GM23248 (cell line): ENCODE data around the gene LRP1-AS. TPM values are rescaled to one million over a fixed set of nuclear protein-coding genes. Genes with fewer than 3 reads are reported as not detected.
A peak's percentile ranks its signal among the peaks of the same experiment; 100 is the strongest.

Experiments used
- DNase-seq: peaks from one replicate; pipeline ENCODE4 v3.0.0-alpha.2; 2015
- H2AFZ ChIP-seq: fragments of 200-600 bp; sonication (generic); 2 replicates; pipeline ENCODE4 v1.6.1; 2016; ENCODE audit warnings: antibody characterized with exemption
- H3F3A ChIP-seq: fragments of 200-600 bp; sonication (generic); 2 replicates; pipeline ENCODE4 v1.6.1; 2016; ENCODE audit warnings: mild to moderate bottlenecking, antibody characterized with exemption, mixed run types; ENCODE audit not compliant: insufficient read depth
- H3K27ac ChIP-seq: fragments of 200-600 bp; sonication (generic); 2 replicates; pipeline ENCODE4 v1.5.1; 2016; ENCODE audit warnings: mild to moderate bottlenecking
- H3K27me3 ChIP-seq: fragments of 200-600 bp; sonication (generic); replicated peaks from 2 replicates; pipeline ENCODE4 v1.6.1; 2016; ENCODE audit warnings: mild to moderate bottlenecking; ENCODE audit not compliant: insufficient read depth
- H3K36me3 ChIP-seq: fragments of 200-600 bp; sonication (generic); 2 replicates; pipeline ENCODE4 v1.6.1; 2016; ENCODE audit warnings: low read depth, mild to moderate bottlenecking
- H3K4me1 ChIP-seq: fragments of 200-600 bp; sonication (generic); 2 replicates; pipeline ENCODE4 v1.6.1; 2016; ENCODE audit warnings: mild to moderate bottlenecking; ENCODE audit not compliant: insufficient read depth
- H3K4me2 ChIP-seq: fragments of 200-600 bp; sonication (generic); one replicate; pipeline ENCODE4 v1.6.1; 2016; ENCODE audit warnings: mild to moderate bottlenecking; ENCODE audit not compliant: unreplicated experiment
- H3K4me3 ChIP-seq: fragments of 200-600 bp; sonication (generic); 2 replicates; pipeline ENCODE4 v1.5.1; 2016; ENCODE audit warnings: mild to moderate bottlenecking
- H3K79me2 ChIP-seq: fragments of 200-600 bp; sonication (generic); 2 replicates; pipeline ENCODE4 v1.6.1; 2016; ENCODE audit warnings: mild to moderate bottlenecking; ENCODE audit not compliant: insufficient read depth
- H3K9ac ChIP-seq: fragments of 200-600 bp; sonication (generic); 2 replicates; pipeline ENCODE4 v1.6.1; 2016; ENCODE audit warnings: mild to moderate bottlenecking
- H3K9me2 ChIP-seq: fragments of 200-600 bp; sonication (generic); 2 replicates; pipeline ENCODE4 v1.6.1; 2016; ENCODE audit warnings: mixed run types, mild to moderate bottlenecking, moderate library complexity; ENCODE audit not compliant: insufficient read depth
- H3K9me3 ChIP-seq: fragments of 200-600 bp; sonication (generic); one replicate; pipeline ENCODE4 v1.6.1; 2017; ENCODE audit warnings: low read depth
- H4K20me1 ChIP-seq: fragments of 200-600 bp; sonication (generic); 2 replicates; pipeline ENCODE4 v1.6.0; 2016; ENCODE audit not compliant: insufficient read depth
- EZH2 ChIP-seq: fragments of 200-600 bp; sonication (generic); IDR thresholded peaks from 2 replicates; pipeline ENCODE4 v1.6.1; 2018; ENCODE audit warnings: antibody characterized with exemption, mild to moderate bottlenecking; ENCODE audit not compliant: insufficient read depth, poor library complexity, severe bottlenecking
- EZH2phosphoT487 ChIP-seq: fragments of 200-600 bp; sonication (generic); IDR thresholded peaks from 2 replicates; pipeline ENCODE4 v1.6.1; 2018; ENCODE audit warnings: antibody characterized with exemption, moderate library complexity, mild to moderate bottlenecking, low read depth; ENCODE audit not compliant: insufficient read depth
- WGBS, 2 experiments: methylation state at CpG; one replicate each; pipeline ENCODE4 v1.1.6; 2015 to 2017; ENCODE audit warnings: low lambda C conversion rate in 2 of 2, low coverage in 1 of 2; ENCODE audit errors: missing lambda C conversion rate in 2 of 2; 5-methylcytosine and 5-hydroxymethylcytosine counted together
- in situ Hi-C: fragments of 300-500 bp; cut with MboI; formaldehyde crosslinking; loops from 2 replicates; pipeline ENCODE4 v1.15.0; 2020
- polyA plus RNA-seq: library from polyadenylated mRNA; unstranded; fragments of >200 nt; fragmentation: Nextera tagmentation; extraction: Ambion mirVana; gene quantifications from 2 replicates; pipeline ENCODE4 v1.2.1, GENCODE V29; 2016
- total RNA-seq: library from RNA; depleted of rRNA; stranded (reverse); fragments of >200 nt; shearing (Covaris generic); gene quantifications from 2 replicates; pipeline ENCODE4 v1.2.3, GENCODE V29; 2014; rRNA removed

The LRP1-AS gene
- not detected in 2 replicates for total RNA-seq
- polyA plus RNA-seq, result 0.60 TPM in 1 of 2 replicates, not detected in the other

DNA sequence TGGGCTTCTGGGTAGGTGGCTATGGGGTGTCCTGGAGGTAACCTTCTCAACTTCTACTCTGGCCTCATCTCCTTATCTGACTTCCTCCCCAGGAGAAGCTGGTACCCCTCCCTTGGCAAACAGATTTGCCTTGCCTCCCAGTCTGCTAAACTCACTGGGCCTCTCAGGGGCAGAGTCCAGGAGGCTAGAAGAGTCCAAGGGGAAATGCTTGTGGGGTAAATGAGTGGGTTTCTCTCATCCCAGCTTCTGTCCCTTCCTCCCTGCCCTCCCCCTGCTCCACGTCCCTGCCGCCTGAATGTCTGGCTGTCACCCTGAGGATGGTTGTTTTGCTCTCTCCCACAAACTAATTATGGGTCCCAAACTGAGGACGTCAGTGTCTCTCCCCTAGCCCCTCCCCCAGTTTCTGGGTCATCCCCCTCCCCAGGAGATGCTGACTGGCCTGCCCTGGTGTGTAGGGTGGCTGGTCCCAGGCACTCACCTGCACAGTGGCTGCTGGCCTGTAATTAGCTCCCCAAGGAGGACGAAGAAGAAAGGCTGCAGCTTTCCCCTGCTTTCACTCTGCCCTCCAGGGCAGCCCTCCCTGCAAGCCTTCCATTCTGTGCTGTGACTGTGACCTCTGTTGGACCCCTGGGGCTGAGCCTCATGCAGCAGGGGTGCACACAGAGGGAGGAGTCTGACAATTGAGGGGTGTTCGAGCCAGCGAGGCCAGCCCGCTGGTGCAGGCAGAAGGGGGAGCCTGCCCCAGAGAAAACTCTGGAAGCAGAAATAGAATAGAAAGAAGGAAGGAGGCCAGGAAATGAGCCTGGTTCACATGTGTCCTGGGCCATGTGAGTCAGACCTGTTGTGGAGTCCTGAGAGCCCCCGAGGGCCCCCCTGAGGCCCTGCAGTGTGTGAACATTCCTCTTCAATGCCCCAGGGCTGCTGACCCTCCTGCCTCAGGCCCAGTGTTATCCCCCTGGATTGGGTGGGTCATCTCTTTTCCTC lies at the start of gene LRP1-AS:
Gene LRP1-AS, minus strand, starts transcription at position 659 of the 984 bp plus-strand sequence.
- H3K9ac ChIP-seq, result peak within 1 kb of the TSS; percentile 76
- H3F3A ChIP-seq, result peaks cover 84% of the 10 kb centered on the region
- 17 to 22% methylated on average over 7 to 8 of the region's 8 CpGs for WGBS, 2 experiments
- in situ Hi-C loops, result no loop called here
- H3K9me2 ChIP-seq, result no peaks in the 10 kb centered on the region
- TF ChIP-seq EZH2phosphoT487 (no peak), EZH2 (no peak)
- peaks cover 75% of the 10 kb centered on the region for H3K4me1 ChIP-seq
- H3K9me3 ChIP-seq, result no peaks in the 10 kb centered on the region
- peak within 1 kb of the TSS; percentile 66 for H3K4me2 ChIP-seq
- H3K79me2 ChIP-seq, result peaks cover 81% of the 10 kb centered on the region
- H2AFZ ChIP-seq, result no peak within 1 kb of the TSS
- H3K36me3 ChIP-seq, result peaks cover 64% of the 10 kb centered on the region
- H3K4me3 ChIP-seq, result peak within 1 kb of the TSS; percentile 21; the same call in 1 of the 2 replicates
- peak; percentile 88 for DNase-seq
- H3K27me3 ChIP-seq, result no peaks in the 10 kb centered on the region
- no peaks in the 10 kb centered on the region for H4K20me1 ChIP-seq
- peak within 1 kb of the TSS; percentile 98 for H3K27ac ChIP-seq

DNA sequence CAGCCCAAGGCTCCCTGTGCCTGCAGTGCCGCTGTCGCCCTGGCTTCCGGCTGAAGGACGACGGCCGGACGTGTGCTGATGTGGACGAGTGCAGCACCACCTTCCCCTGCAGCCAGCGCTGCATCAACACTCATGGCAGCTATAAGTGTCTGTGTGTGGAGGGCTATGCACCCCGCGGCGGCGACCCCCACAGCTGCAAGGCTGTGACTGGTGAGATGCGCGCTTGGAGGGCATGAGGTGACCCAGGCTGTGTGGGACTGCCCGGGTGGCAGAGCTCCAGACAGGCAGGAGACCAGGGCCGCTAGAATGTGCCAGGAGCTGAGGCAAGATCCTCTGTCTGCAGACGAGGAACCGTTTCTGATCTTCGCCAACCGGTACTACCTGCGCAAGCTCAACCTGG lies 49.5 kb upstream of the LRP1-AS start:
- peaks cover 77% of the 10 kb centered on the region; the same call in 1 of the 2 replicates for H3K36me3 ChIP-seq

DNA sequence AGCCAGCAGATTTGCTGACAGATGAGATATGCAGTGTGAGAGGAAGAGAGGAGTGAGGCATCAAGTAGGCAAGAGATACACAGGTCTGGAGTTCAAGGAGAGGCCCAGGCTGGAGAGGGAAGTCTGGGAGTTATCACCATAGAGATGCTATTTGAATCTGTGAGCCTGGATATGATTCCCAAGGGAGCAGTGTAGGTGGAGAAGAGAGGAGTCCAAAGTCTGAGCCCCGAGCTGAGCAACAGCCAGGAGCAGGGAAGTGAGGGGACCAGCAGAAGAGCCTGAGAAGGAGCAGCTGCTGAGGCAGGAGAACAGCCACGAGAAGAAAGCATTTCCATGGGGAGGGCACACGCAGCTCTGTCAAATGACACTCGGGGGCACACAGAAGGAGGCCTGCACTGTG lies 49.0 kb upstream of the LRP1-AS start:
- Histone ChIP-seq H3F3A (no peaks in the 10 kb centered on the region), H3K9me2 (no peaks in the 10 kb centered on the region), H3K79me2 (peaks cover 35% of the 10 kb centered on the region), H3K9me3 (no peaks in the 10 kb centered on the region), H3K27me3 (no peaks in the 10 kb centered on the region), H3K4me2 (no peak overlapping the region), H3K9ac (no peak overlapping the region), H4K20me1 (no peaks in the 10 kb centered on the region), H3K27ac (no peak overlapping the region), H3K4me1 (no peaks in the 10 kb centered on the region), H2AFZ (no peak overlapping the region), H3K36me3 (peaks cover 80% of the 10 kb centered on the region; the same call in 1 of the 2 replicates), H3K4me3 (no peak overlapping the region)
- TF ChIP-seq EZH2, result no peak
- TF ChIP-seq EZH2phosphoT487, result no peak
- in situ Hi-C loops, result no loop called here
- WGBS, 2 experiments, result 87 to 94% methylated on average over 4 of the region's 4 CpGs
- no peak for DNase-seq

More for the DNA sequence above, 49.5 kb upstream of the LRP1-AS start:
- no peaks in the 10 kb centered on the region for H3F3A ChIP-seq
- WGBS, 2 experiments, result 90 to 92% methylated on average over 21 to 22 of the region's 22 CpGs
- H3K27ac ChIP-seq, result no peak overlapping the region
- no peaks in the 10 kb centered on the region for H3K27me3 ChIP-seq
- no peaks in the 10 kb centered on the region for H3K4me1 ChIP-seq
- no peak overlapping the region for H3K4me2 ChIP-seq
- H4K20me1 ChIP-seq, result no peaks in the 10 kb centered on the region
- H3K9me2 ChIP-seq, result no peaks in the 10 kb centered on the region
- TF ChIP-seq EZH2phosphoT487 (no peak), EZH2 (no peak)
- DNase-seq, result no peak
- no peaks in the 10 kb centered on the region for H3K9me3 ChIP-seq
- H3K4me3 ChIP-seq, result no peak overlapping the region
- no peak overlapping the region for H3K9ac ChIP-seq
- no peak overlapping the region for H2AFZ ChIP-seq
- in situ Hi-C loops, result no loop called here
- H3K79me2 ChIP-seq, result peaks cover 35% of the 10 kb centered on the region

GRCh38 chr12:57195611-57196371 lies 48.4 kb upstream of the LRP1-AS start:
- no peak overlapping the region for H2AFZ ChIP-seq
- no peaks in the 10 kb centered on the region for H3K9me3 ChIP-seq
- no peaks in the 10 kb centered on the region for H3K4me1 ChIP-seq
- no peak overlapping the region for H3K9ac ChIP-seq
- H3K27me3 ChIP-seq, result no peaks in the 10 kb centered on the region
- no peak overlapping the region for H3K4me3 ChIP-seq
- peaks cover 74% of the 10 kb centered on the region; the same call in 1 of the 2 replicates for H3K36me3 ChIP-seq
- H3K9me2 ChIP-seq, result no peaks in the 10 kb centered on the region
- no peaks in the 10 kb centered on the region for H3F3A ChIP-seq
- peaks cover 35% of the 10 kb centered on the region for H3K79me2 ChIP-seq
- no peak overlapping the region for H3K27ac ChIP-seq
- TF ChIP-seq EZH2phosphoT487, result no peak
- no peak for TF ChIP-seq EZH2
- H4K20me1 ChIP-seq, result no peaks in the 10 kb centered on the region
- WGBS, 2 experiments, result 81 to 88% methylated on average over 25 to 34 of the region's 34 CpGs
- no peak overlapping the region for H3K4me2 ChIP-seq
- in situ Hi-C loops, result no loop called here
- DNase-seq, result no peak
